Stimulated activated memory B cell treated with anti-CD40 and anti-IgM and Interleukin-4, amounts not matched to agents 10 μg/mL and 1 μg/mL and 100 μg/mL, for 72 hours (primary cell): Measurements from ENCODE around the gene MGAT1.
"Not testable (repeated sequence)": the region's sequence is repeated elsewhere in the genome, so short reads cannot be mapped to it uniquely, and the experiment has no call there.

Source experiments
- ATAC-seq: fragments of 150-1000 bp; cut with Tn5 transposase; 2 replicates; pipeline ENCODE4 v1.10.0; 2021
- H3K27ac Mint-ChIP-seq: one replicate; pipeline ENCODE4 v1.8.0; 2022; ENCODE audit warnings: mild to moderate bottlenecking, mixed read lengths
- H3K27me3 Mint-ChIP-seq: one replicate; pipeline ENCODE4 v1.8.0; 2022; ENCODE audit warnings: mixed read lengths
- H3K36me3 Mint-ChIP-seq: one replicate; pipeline ENCODE4 v1.8.0; 2022; ENCODE audit warnings: mixed read lengths
- H3K4me1 Mint-ChIP-seq: one replicate; pipeline ENCODE4 v1.8.0; 2022; ENCODE audit warnings: mixed read lengths
- H3K4me3 Mint-ChIP-seq: one replicate; pipeline ENCODE4 v1.8.0; 2022; ENCODE audit warnings: mild to moderate bottlenecking, moderate library complexity, mixed read lengths
- H3K9me3 Mint-ChIP-seq: one replicate; pipeline ENCODE4 v1.8.0; 2022; ENCODE audit warnings: mixed read lengths

Gene MGAT1

DNA sequence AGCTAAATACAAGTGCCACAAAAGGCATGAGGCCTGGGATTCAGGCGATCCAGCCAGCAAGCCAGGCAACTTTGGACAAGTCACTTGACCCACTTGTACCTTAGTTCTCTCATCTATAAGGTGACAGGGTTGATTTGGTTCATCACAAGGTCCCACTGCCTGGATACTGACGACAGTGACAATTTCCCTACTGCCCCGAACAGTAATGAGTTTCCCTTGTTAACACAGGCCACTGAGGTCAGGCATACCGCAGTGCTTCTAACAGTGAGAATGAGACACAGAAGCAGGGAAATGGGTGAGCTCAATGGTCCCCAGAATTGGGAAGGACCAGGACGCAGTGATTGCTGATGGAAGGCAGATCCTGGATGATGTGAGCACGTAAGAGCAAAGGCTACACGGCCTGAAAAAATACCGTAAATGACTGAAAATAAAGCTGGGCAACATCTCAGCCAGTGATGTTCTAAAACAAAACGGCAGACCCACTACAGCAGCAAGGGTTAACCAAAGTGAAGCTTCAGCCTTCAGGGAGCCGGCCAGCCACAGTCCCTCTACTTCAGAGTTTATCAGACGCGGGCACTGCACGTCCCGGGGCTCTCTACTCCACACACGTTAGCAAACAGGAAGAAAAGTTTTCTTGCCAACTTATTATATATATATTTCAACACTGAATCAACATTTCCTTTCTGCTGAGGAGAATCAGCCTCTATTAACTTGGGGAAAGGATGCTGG lies 846 bp downstream of the MGAT1 start:
- Mint-ChIP-seq H3K36me3 (peaks cover 87% of the 10 kb centered on the region), H3K4me3 (peak overlapping the region; percentile 77), H3K27ac (peak overlapping the region; percentile 93), H3K9me3 (no peaks in the 10 kb centered on the region), H3K27me3 (no peaks in the 10 kb centered on the region), H3K4me1 (peaks cover 84% of the 10 kb centered on the region)
- ATAC-seq = no peak

DNA sequence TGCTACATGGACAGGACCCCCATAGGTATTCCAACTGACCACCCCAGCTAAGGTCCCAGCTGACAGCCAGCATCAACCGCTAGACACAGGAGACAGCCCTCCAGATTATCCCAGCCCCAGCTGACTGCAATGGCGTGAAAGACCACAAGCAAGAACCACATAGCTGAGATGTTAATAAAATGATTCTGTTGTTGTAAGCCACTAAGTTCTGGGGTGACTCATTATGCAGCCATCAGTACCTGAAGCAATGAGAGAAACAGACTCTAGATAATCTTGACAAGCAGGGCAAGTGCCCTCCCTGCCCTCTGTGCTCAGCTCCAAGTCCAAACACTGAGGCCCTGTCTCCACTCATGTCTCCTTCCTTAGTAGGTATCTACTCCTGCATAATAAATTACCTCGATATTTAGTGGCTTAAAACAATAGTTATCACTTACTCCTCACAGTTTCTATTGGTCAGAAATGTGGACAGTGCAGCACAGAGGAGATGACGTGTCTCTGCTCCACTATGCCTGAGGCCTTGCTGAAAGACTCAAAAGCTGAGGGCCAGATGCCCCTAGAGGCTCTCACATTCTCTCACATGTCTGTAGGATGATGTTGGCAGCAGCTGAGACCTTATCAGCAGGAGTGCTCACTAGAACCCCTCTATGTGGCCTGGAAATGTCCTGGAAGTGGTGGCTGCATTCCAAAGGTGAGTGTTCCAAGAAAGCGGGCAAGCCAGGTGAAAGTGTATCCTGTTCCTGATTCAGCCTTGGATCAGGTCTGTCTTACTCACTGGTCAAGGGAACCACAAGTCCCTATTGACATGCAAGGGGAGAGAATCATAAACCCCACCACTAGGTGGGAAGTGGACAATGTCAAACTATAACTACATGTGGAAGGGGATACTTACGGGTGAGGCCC lies 2.5 kb downstream of the MGAT1 start:
- peak overlapping the region; percentile 93 for H3K27ac Mint-ChIP-seq
- peaks cover 87% of the 10 kb centered on the region for H3K36me3 Mint-ChIP-seq
- peak overlapping the region; percentile 77 for H3K4me3 Mint-ChIP-seq
- H3K9me3 Mint-ChIP-seq = no peaks in the 10 kb centered on the region
- no peaks in the 10 kb centered on the region for H3K27me3 Mint-ChIP-seq
- peaks cover 84% of the 10 kb centered on the region for H3K4me1 Mint-ChIP-seq
- ATAC-seq = no peak

DNA sequence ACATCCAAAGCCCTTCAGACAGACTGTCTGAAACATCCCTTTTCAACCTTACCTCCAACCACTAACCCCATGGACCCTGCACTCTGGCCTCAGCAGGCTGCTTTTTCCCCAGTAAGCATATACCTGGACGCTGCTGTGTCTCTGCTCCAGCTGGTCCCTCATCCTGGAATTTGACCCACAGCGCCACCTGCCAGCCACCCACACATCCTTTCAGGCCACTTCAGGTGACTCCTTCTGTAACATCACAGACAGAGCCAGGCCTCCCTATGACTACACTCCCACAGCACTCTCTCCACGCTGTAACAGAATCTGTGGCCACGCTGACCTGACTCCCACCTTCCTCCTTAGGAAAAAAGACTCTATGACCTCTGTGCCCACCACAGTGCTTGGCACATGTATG lies 3.4 kb downstream of the MGAT1 start:
- Mint-ChIP-seq H3K4me1 (peaks cover 84% of the 10 kb centered on the region), H3K4me3 (peak overlapping the region; percentile 77), H3K36me3 (peaks cover 86% of the 10 kb centered on the region)

DNA sequence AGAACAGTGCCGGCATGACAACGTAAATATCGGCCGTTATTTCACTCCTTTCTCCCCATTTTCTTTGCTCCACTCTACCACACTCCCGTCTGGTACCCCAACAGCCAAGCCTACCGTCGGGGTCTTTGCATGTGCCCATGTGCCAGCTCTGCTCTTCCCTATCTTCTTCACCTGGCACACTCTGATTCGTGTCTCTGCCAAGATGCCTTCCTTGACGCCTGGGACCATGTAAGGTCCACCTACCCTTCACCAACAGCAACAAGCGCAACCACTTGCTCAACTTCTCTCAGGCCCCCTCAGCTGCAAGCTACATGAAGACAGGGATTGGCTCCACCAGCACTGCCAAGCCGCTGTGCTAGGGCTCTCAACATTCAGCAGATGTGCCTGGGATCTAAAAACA lies 4.4 kb downstream of the MGAT1 start:
- no peaks in the 10 kb centered on the region for H3K27me3 Mint-ChIP-seq
- H3K27ac Mint-ChIP-seq = peak overlapping the region; percentile 22
- peaks cover 88% of the 10 kb centered on the region for H3K4me1 Mint-ChIP-seq
- H3K4me3 Mint-ChIP-seq = peak overlapping the region; percentile 77
- peaks cover 83% of the 10 kb centered on the region for H3K36me3 Mint-ChIP-seq
- no peak for ATAC-seq
- H3K9me3 Mint-ChIP-seq = no peaks in the 10 kb centered on the region

More for the DNA sequence above, 3.4 kb downstream of the MGAT1 start:
- Mint-ChIP-seq H3K9me3 (no peaks in the 10 kb centered on the region), H3K27ac (peak overlapping the region; percentile 22), H3K27me3 (no peaks in the 10 kb centered on the region)
- no peak for ATAC-seq

DNA sequence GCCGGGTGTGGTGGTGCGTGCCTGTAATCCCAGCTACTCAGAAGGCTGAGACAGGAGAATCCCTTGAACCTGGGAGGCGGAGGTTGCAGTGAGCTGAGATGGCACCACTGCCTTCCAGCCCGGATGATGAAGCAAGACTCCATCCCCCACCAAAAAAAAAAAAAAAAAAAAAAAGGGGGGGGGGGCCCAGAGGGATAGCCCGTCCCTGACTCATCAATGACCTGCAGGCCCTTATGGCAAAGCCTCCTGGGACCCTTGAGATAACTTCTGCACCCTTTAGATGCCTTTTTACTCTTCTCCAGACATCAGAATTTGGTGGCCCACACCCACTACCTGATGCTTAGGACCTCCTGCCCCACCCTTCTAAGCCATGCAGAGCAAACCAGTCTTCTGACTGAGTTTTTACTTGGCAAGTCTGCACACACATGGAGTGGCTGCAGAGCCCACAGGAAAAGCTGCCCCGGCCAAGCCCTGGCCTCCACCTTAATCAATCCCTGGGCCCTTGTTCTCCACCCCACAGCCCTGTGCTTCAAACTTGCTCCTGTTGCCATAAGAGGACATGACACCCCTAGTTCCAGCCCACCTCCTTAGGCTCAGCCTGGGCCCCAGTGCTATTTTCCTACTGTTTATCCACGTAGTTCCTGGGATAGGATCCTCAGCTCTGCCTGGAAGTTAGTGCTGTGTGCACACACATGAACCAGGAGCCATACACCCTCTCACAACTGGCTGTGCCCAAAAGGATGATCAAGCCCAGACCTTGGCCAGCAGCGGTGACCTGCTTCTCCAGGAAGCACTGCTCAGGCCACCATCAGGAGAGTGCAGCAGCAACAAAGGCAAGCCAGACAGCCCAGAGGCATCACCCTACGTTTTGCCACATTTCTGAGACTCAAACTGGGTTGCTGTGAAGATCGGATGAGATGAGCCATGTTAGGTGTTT lies 5.1 kb downstream of the MGAT1 start:
- H3K9me3 Mint-ChIP-seq = no peaks in the 10 kb centered on the region
- H3K4me1 Mint-ChIP-seq = peaks cover 94% of the 10 kb centered on the region
- ATAC-seq = no peak
- no peaks in the 10 kb centered on the region for H3K27me3 Mint-ChIP-seq
- peak overlapping the region; percentile 22 for H3K27ac Mint-ChIP-seq
- H3K4me3 Mint-ChIP-seq = peak overlapping the region; percentile 77
- peaks cover 87% of the 10 kb centered on the region for H3K36me3 Mint-ChIP-seq

DNA sequence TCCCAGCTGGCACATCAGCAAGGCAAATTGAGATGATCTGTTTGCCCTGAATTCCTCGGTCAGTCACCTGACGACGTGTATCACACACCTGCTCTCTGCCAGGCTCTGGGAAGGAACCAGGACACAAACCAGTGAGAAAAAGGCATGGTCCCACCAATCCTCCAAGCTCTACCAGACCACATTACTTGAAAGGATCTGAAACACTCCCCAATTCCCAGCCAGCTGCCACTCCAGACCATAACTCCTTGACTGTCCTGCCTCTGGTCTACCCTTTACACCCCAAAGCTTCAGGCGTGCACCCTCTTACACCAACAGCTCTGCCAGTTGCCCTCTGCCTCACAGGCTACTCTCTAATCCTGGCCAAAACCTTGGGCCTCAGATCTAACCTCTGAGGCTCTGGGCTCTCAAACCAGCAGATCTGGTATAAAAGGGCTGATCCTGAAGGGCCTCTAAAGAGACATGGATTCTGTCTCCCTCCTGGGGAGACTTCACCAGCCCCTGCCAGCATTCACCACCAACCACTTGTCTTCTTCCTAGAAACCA lies 6.8 kb downstream of the MGAT1 start:
- H3K27me3 Mint-ChIP-seq = no peaks in the 10 kb centered on the region
- H3K4me3 Mint-ChIP-seq = peak overlapping the region; percentile 5
- no peak for ATAC-seq

DNA sequence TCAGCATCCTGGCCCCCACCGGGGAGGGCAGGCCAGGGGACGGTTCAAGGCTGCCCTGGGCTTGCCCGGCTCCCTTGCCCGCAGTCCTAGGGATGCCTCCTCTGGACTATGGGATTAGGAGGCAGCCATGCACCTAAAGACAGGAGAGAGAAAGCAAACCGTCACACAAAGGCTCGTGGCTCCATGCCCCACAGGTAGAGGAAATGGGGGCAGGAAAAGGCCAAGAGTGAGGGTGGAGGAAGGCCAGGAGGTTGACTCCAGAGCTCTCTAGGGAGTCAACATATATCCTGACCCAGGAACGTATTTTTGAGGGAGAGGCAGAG lies 9.7 kb downstream of the MGAT1 start:
- Mint-ChIP-seq H3K4me1 (peaks cover 75% of the 10 kb centered on the region), H3K27ac (peak overlapping the region; percentile 39), H3K9me3 (no peaks in the 10 kb centered on the region), H3K4me3 (peak overlapping the region; percentile 20), H3K36me3 (peaks cover 80% of the 10 kb centered on the region), H3K27me3 (no peaks in the 10 kb centered on the region)
- ATAC-seq = no peak

More for the DNA sequence above, 6.8 kb downstream of the MGAT1 start:
- Mint-ChIP-seq H3K9me3 (no peaks in the 10 kb centered on the region), H3K27ac (peak overlapping the region; percentile 3), H3K36me3 (peaks cover 92% of the 10 kb centered on the region), H3K4me1 (peaks cover 88% of the 10 kb centered on the region)

DNA sequence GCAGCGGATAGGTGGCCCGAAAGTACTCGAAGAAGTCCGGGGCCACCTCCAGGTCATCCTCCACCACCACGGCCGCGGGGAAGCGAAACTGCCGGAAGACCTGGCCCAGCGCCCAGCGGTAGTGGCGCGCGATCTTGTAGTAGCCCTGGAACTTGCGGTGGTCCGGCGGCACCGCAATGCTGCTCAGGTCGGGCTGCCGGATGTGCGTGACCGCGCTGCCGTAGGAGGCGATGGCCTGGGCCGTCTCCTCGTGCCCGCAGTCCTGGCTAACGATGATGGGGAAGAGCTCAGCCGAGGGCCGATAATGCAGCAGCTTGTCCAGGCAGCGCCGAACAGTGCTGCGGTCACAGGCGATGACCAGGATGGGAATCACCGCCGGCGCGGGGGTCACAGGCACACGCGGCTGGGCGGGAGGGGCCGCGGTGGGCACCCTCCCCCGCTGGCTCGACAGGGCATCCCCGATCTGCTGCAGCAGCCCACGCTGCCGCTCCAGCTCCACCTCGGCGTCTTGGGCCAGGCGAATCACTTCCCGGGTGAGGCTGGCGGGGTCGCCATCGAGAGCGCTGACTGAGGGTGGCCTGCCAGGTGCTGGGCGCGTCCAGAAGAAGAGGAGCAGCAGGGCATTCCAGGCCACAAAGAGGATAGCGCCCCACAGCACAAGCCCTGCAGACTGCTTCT lies 10.2 kb downstream of the MGAT1 start:
- Mint-ChIP-seq H3K9me3 (no peaks in the 10 kb centered on the region), H3K4me3 (no peak overlapping the region), H3K4me1 (peaks cover 75% of the 10 kb centered on the region), H3K27me3 (no peaks in the 10 kb centered on the region), H3K36me3 (peaks cover 75% of the 10 kb centered on the region), H3K27ac (peak overlapping the region; percentile 39)
- ATAC-seq = no peak

DNA sequence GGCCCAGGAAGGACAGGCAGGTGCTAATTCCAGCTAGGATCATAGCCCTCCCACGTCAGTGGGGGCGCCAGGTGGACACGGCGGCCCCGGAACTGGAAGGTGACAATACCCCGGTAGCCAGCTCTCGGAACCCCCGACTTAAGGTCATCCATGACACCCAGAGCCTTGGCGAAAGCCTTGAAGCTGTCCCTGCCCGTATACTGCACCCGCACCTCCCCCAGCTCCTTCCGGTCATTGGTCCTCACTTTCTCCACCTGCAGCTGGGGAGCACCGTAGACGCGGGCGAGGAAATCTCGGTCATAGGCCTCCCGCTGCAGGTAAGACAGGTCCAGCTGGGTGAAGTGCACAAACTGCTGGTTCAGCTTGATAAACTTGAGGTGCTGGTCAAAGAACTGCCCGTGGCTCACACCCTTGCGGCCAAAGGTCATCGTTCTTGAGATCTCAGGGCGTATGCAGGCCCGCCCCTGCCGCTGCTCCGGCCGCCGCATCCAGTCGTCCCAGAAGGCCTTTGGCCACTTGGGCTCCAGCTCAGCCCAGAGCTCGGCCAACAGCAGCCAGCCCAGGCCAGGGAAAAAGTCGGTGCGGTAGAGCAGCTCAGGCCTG lies 10.9 kb downstream of the MGAT1 start:
- Mint-ChIP-seq H3K4me1 (peaks cover 75% of the 10 kb centered on the region), H3K27ac (peak overlapping the region; percentile 35), H3K9me3 (no peaks in the 10 kb centered on the region), H3K36me3 (peaks cover 68% of the 10 kb centered on the region), H3K27me3 (no peaks in the 10 kb centered on the region), H3K4me3 (no peak overlapping the region)
- no peak for ATAC-seq

DNA sequence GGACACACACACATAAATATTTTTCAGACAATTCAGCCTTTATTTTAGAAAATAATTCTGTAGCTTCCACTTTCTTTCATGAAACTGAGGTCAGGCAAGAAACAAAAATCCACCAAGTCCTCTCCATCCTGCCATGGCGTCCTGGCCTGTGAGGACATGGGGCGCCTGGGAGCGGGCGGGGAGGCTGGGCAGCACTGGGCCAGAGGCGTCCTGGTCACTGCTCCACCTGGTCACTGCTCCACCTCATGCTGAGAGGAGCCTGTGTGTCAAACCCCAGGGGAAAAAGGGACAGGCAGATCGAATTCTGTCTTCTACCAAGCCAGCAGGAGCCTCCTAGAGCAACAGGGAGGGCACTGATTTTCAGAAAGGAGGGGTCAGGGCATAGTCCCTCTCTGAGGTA lies 12.1 kb downstream of the MGAT1 start:
- H3K4me3 Mint-ChIP-seq = peak overlapping the region; percentile 24
- no peaks in the 10 kb centered on the region for H3K9me3 Mint-ChIP-seq
- H3K27me3 Mint-ChIP-seq = no peaks in the 10 kb centered on the region
- H3K36me3 Mint-ChIP-seq = peaks cover 56% of the 10 kb centered on the region
- no peak for ATAC-seq
- H3K27ac Mint-ChIP-seq = no peak overlapping the region
- H3K4me1 Mint-ChIP-seq = peaks cover 75% of the 10 kb centered on the region

DNA sequence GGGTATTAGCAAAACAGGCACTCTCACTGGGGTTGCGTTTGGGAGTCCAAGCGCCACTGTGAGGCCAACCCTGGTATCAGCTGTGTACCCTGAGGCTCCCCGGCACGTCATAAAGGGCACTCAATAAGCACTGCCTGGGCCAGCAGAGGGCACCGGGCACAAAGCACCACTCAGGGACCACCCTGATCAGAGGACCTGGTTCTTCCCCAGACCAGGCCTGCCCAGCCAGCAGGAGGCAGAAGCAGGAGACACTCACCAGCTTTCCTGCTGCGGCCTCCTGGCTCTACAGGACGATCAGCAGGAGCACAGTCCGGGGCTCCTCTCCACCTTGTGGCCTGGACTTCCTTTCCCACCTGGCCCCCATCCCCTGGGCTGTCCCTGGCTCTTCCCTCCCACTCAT lies 12.6 kb downstream of the MGAT1 start:
- Mint-ChIP-seq H3K36me3 (peaks cover 51% of the 10 kb centered on the region), H3K27me3 (no peaks in the 10 kb centered on the region), H3K4me1 (peaks cover 74% of the 10 kb centered on the region), H3K4me3 (peak overlapping the region; percentile 24), H3K27ac (no peak overlapping the region), H3K9me3 (no peaks in the 10 kb centered on the region)
- peak; percentile 59 for ATAC-seq

DNA sequence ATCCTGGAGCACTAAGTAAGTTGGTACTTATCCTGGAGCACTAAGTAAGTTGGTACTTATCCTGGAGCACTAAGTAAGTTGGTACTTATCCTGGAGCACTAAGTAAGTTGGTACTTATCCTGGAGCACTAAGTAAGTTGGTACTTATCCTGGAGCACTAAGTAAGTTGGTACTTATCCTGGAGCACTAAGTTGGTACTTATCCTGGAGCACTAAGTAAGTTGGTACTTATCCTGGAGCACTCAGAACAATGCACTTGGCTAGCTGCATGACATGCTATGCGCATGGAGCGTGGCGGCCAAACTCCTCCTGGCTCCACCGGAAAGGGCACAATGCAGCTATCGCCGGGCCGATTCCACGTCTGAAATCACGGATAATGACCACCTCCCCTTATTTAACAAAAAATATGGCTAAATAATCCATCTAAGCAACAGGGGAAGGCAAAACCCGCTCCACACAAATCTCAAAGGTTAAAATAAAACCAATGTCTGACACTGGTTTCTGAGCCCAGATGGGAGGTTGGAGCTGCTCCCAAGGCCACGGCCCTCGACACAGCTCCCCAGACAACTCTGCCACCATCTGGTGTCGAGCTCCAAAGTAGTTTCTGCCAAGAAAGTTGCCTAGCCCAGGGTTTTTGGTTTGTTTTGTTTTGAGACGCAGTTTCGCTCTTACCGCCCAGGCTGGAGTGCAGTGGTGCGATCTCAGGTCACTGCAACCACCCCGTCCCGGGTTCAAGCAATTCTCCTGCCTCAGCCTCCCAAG lies 13.8 kb downstream of the MGAT1 start:
- H3K27ac Mint-ChIP-seq = peak overlapping the region; percentile 38
- peaks cover 62% of the 10 kb centered on the region for H3K4me1 Mint-ChIP-seq
- ATAC-seq, H3K4me3 Mint-ChIP-seq, H3K27me3 Mint-ChIP-seq, H3K9me3 Mint-ChIP-seq: not testable (repeated sequence)
- H3K36me3 Mint-ChIP-seq = peaks cover 47% of the 10 kb centered on the region

DNA sequence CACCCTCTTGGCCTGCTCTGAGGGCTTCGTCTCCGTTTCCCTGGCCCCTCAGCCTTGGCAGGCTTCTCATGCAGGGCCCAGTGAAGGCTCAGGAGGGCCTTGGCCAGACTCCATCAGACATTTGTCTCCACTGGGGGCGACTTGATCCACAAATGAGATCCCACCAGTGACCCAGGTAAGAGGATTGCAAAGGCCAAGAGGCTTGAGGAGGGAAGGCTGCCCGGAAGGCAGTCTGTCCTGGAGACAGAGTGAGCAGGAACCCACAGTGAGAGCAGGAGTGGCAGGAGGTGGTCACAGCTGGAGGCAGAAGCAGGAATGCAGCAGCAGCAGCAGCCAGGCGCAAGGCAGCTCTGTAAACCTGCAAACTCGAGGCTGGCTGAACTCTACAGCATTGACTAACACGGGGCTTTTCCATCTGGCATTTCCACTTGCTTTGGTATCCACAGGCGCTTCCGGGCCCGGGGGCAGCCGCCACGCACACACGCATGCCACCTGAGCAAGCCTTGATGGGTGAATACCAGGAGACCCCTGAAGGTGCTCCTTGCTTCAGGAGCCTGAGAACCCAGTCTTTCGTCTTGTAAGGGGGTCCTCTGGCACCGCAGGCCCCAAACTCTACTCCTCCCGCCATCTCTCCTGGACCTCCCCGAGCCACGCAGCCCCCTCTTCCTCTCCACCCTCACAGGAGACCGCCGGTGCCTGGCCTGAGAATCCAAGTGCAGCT lies 14.7 kb downstream of the MGAT1 start:
- H3K9me3 Mint-ChIP-seq = no peaks in the 10 kb centered on the region
- peak overlapping the region; percentile 38 for H3K27ac Mint-ChIP-seq
- no peak for ATAC-seq
- peaks cover 53% of the 10 kb centered on the region for H3K4me1 Mint-ChIP-seq
- no peaks in the 10 kb centered on the region for H3K27me3 Mint-ChIP-seq
- peak overlapping the region; percentile 49 for H3K4me3 Mint-ChIP-seq
- H3K36me3 Mint-ChIP-seq = peaks cover 38% of the 10 kb centered on the region
